Spleen (tissue), 7 donors: ENCODE measurements around the gene DTX1.

Experiments
- CTCF ChIP-seq, 11 experiments: fragments of 200-600 bp in 7 of 11; fragments of 450-650 bp in 4 of 11; sonication (generic) in 4 of 11; IDR thresholded peaks in 8 of 11; conservative IDR thresholded peaks in 3 of 11; 1 replicate in 7 of 11; 2 replicates in 4 of 11; pipeline versions ENCODE4 v1.4.0 to v1.8.0; 2016 to 2021; ENCODE audit warnings: antibody characterized with exemption in 11 of 11, inconsistent platforms in 4 of 11, mild to moderate bottlenecking in 1 of 11
- POLR2A ChIP-seq, 3 donors: fragments of 450-650 bp; IDR thresholded peaks; one replicate each; pipeline ENCODE4 v1.5.1; 2017; ENCODE audit warnings: antibody characterized with exemption in 3 of 3, mild to moderate bottlenecking in 1 of 3
- POLR2AphosphoS5 ChIP-seq, 3 donors: sonication (generic); formaldehyde crosslinking; IDR thresholded peaks; one replicate each; pipeline ENCODE4 v1.5.1; 2017; ENCODE audit warnings: antibody characterized with exemption in 3 of 3
- donor health status: DM: no; HTN: no; CAD: no; lungs with moderate emphysema.
- donor health status: DM: no; HTN: no; CAD: no.
- donor health status: DM: no; HTN: no; CAD: no.

GRCh38 chr12:113114447-113115178, 58.1 kb downstream of the DTX1 start:
- TF ChIP-seq CTCF (IDR thresholded peaks at IDR 0.05 in 8 of 11, conservative IDR thresholded peaks at IDR 0.05 in 3 of 11) (no peak), POLR2AphosphoS5 (IDR thresholded peaks at IDR 0.05) (no peak), POLR2A (IDR thresholded peaks at IDR 0.05) (no peak)
